NCI-H1092 treated with DMSO at 0.1 percent for 48 hours (cell line): Measurements from ENCODE around the gene NFKB2.

Experiments
- DNase-seq: peaks from one replicate; lab custom pipeline; 2025; lab: John Stamatoyannopoulos, UW

The NFKB2 gene

DNA sequence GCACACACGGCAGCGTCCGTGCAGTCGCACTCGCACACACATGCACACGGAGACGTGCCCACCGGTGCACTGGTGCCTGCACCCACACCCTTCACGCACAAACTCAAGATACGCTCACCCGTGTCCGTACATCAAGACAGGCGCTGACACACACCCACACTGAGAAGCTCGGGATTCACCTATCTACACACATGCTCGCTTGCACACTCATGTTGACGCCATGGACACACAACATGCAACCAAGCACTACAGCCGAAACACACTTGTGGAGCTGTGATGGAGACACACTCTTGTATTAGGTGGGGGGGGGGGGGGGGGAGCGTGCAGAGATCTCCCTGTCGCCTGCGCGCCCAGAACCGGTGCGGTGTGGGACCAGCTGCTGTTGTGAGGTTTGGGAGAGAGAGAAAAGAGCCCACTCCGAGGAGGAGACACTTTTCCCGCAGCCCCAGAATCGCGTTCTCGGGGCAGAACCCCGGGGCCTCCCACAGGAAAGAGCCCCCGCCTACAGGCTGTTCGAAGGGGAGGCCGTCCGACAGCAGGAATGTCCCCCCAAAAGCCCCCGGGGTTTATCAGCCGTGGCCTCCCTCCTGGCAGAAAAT, 605 bp upstream of the NFKB2 start:
- DNase-seq = no peak

DNA sequence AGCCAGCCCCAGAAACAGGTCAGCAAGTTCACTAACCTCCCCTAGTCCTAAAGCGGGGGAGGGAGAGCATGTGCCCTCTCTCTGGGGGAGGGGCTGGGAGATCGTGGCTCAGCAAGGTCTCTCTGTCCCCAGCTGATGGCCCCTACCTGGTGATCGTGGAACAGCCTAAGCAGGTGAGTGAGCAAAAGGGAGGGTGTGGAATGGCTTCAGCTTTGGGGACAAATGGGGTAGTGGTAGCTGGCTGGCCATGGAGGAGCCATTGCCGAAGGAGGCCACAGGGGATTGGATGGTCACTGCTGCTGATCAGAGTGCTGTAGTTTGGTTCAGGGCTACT, 779 bp downstream of the NFKB2 start:
- DNase-seq = no peak

DNA sequence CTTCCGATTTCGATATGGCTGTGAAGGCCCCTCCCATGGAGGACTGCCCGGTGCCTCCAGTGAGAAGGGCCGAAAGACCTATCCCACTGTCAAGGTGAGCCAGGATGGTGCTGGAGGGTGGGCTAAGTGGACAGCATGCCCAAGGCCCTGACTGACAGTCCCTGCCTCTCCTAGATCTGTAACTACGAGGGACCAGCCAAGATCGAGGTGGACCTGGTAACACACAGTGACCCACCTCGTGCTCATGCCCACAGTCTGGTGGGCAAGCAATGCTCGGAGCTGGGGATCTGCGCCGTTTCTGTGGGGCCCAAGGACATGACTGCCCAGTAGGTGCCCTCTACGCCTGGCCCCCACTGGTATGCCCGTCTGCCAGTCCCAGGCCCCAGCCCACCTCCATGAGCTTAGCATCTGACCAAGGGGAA, 1.2 kb downstream of the NFKB2 start:
- no peak for DNase-seq

DNA sequence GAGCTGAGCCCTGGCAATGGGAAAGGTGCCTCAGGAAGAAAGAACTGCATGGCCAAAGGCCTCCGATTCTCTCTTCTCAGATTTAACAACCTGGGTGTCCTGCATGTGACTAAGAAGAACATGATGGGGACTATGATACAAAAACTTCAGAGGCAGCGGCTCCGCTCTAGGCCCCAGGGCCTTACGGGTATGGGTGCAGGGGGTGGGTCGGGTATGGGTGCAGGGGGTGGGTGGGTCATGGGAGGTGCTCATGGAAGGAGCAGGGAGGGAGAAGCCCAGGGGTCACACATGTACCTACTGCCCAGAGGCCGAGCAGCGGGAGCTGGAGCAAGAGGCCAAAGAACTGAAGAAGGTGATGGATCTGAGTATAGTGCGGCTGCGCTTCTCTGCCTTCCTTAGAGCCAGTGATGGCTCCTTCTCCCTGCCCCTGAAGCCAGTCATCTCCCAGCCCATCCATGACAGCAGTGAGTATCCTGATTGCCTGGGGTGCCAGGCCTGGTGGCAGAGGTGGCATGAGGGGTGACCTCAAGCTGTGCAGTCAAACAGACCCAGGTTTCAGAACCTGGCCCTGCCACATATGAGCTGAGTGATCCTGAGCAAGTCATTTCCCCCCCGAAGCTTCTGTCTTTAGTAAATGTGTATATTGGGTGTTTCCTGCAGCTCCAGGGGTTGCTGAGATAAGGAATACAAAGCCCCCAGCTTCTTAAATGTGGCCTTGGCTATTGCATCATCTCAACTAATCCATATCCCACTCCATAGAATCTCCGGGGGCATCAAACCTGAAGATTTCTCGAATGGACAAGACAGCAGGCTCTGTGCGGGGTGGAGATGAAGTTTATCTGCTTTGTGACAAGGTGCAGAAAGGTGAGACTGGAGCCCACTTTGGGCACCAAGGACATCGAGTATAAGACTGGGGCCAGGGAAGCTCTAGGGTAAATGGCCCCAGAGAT, 2.0 kb downstream of the NFKB2 start:
- DNase-seq = no peak

- DNase-seq = no peak
These were observed 2.9 kb downstream of the NFKB2 start for GRCh38 chr10:102398172-102399020.

GRCh38 chr10:102399217-102400021, 3.9 kb downstream of the NFKB2 start:
- DNase-seq = peak; percentile 70

GRCh38 chr10:102400076-102400475, 4.6 kb downstream of the NFKB2 start:
- DNase-seq = peak; percentile 4

- no peak for DNase-seq
These were observed 5.3 kb downstream of the NFKB2 start for GRCh38 chr10:102400598-102401341.

DNA sequence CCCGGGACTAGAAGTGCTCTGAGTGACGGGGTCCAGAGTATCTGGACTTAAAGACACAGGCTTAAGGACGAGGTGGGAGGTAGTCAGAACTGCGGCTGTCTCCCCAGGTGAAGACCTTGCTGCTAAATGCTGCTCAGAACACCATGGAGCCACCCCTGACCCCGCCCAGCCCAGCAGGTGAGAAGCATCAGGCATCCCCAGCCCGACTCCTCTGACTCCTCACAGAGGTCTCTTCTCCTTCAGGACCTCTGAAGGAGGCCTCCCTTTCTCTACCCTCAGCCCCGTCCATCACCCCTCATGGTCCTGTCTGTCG, 5.8 kb downstream of the NFKB2 start:
- DNase-seq = no peak

GRCh38 chr10:102401735-102402511, 6.4 kb downstream of the NFKB2 start:
- DNase-seq = no peak

- no peak for DNase-seq
These were observed 7.0 kb downstream of the NFKB2 start for GRCh38 chr10:102402512-102402896.

DNA sequence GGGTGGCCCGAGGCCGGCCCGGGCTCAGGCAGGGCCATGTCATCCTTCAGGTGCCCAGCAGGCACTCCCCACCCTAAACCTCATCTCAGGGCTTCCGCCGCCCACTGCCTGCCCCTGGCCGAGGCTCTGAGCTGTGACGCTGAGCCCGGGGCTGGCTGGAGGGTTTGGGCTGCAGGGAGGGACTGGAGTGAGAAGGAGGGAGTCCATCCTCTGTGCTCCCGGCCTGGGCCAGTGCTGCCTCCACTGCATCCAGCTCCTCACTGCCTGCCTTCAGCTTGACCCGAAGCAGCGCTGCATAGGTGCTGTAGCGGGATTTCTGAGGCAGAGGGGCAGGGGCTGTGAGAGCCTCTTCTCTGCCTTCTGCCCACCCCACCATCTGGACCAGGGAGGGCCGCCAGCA, 7.6 kb downstream of the NFKB2 start:
- DNase-seq = no peak

DNA sequence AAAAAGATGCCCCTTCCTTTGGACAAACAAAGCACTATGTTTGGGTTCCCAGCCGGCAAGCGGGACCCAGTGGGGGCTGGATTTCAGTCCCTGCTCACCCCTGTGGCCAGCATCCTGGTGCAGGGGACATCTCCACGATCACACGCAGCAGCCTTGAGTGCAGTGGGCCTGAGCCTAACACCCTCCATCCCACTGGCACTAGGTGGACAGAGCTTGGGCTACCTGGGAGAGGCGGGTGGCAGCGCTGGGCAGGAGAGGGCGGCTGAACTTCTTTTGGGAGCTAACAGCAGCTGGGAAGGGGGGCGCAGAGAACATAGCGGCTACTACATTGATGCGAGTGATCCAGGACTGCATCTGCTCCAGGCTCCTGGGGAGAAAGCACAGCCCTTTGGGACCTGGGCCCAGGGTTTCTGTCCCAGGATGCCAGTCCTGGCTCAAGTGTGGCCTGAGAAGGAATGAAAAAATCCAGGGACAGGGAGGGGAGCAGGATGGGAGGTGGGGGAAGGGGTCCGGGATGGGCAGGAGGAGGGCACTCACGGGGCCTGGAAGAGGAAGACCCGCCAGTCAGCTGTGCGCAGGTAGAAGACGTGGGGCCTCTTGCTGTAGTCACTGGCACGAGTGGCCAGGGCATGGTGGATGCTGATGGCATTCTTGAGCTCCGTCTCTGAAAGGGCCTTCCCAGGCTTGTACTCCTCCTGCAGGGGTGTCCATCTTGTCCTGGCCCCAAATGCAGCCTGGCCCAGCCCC, 9.0 kb downstream of the NFKB2 start:
- no peak for DNase-seq

DNA sequence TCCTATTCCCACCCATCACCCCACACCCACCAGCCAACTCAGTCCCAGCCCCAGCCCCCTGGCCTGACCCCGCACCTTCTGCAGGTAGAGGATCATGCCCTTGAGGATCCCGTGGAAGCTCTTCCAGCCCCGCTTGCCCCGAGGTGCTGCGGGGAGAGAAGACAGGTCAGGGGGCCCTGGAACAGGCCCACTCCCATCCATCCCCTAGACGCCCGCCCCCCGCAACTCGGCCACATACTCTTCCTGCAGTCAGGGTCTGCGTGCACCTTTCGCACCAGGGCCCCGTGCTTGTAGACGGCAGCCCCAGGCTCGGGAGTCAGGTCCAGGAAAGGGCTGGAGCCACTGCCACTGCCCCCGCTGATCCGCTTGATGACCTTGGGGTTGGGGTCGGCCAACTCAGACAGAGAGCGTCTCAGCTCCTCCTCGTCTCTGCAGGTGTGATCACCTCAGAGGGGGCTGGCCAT, 9.6 kb downstream of the NFKB2 start:
- no peak for DNase-seq

GRCh38 chr10:102405632-102406031, 10.1 kb downstream of the NFKB2 start:
- DNase-seq = no peak

DNA sequence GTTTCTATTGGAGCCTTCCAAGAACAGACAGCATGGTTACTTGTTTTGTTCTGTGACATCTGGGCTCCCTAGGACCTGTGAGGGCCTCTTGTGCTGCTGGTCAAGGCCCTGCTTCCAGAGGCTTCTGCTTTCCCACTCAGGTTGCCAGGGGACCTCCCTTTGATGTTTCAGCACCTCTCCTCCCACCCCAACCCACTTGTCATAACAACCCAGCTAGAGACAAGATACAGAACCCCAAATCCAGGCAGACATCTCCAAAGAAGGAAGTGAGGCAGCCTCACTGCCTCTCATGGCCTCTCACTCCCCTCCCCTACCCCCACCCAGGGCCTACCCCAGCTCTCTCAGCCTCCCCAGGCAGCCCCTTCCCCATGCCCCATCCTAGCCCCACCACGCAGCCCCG, 11.3 kb downstream of the NFKB2 start:
- DNase-seq = no peak

GRCh38 chr10:102407425-102408130, 12.1 kb downstream of the NFKB2 start:
- DNase-seq = no peak

GRCh38 chr10:102408131-102408727, 12.7 kb downstream of the NFKB2 start:
- no peak for DNase-seq
